A549 (cell line): ENCODE results near the gene TUBA4A. TPM values are rescaled to one million over a fixed set of nuclear protein-coding genes. Genes with fewer than 3 reads are reported as not detected.

Experiments used
- ATAC-seq, 2 experiments: fragments of 200-7000 bp in 1 of 2; fragments of >200 bp in 1 of 2; cut with Nextera tagmentation in 1 of 2; cut with Tn5 transposase in 1 of 2; 3 replicates each; pipeline versions ENCODE4 v1.8.0 to v1.9.1; 2018 to 2020; ENCODE audit warnings: mild to moderate bottlenecking in 1 of 2, moderate library complexity in 1 of 2
- CTCF ChIA-PET: fragments of 300-600 bp; sonication (Branson Sonifier 250); formaldehyde crosslinking; extraction: SDS; loops from one replicate; lab custom pipeline; 2021; ENCODE audit warnings: antibody characterized with exemption, inconsistent platforms; lab: Yijun Ruan, JAX
- POLR2A ChIA-PET: fragments of 350-600 bp; formaldehyde crosslinking; extraction: SDS; loops from one replicate; lab custom pipeline; 2021; ENCODE audit warnings: antibody characterized with exemption, inconsistent platforms; lab: Yijun Ruan, JAX
- DNase-seq, 2 experiments: peaks; one replicate each; pipeline versions ENCODE4 v3.0.0 to v3.0.0-alpha.2; 2011 to 2016; ENCODE audit warnings: low read depth in 1 of 2, low spot score in 1 of 2
- FAIRE-seq: peaks from 2 replicates; lab custom pipeline; 2011; peaks lifted over from hg19 to GRCh38; lab: Jason Lieb, UNC
- H3K27ac ChIP-seq, 2 experiments: fragments of >200 bp; sonication (Bioruptor Twin); formaldehyde crosslinking; 3 replicates each; pipeline ENCODE4 v1.5.1; 2016 to 2017
- H3K4me1 ChIP-seq: fragments of >200 bp; sonication (Bioruptor Twin); formaldehyde crosslinking; 3 replicates; pipeline ENCODE4 v1.6.1; 2016
- H3K4me2 ChIP-seq: fragments of >200 bp; sonication (Bioruptor Twin); formaldehyde crosslinking; 3 replicates; pipeline ENCODE4 v1.6.1; 2016
- H3K4me3 ChIP-seq: fragments of >200 bp; sonication (Bioruptor Twin); formaldehyde crosslinking; 3 replicates; pipeline ENCODE4 v1.5.1; 2016
- H3K9me3 ChIP-seq: fragments of >200 bp; sonication (Bioruptor Twin); formaldehyde crosslinking; 3 replicates; pipeline ENCODE4 v1.6.1; 2016
- CBX2 ChIP-seq: fragments of 200-600 bp; sonication (generic); IDR thresholded peaks from 2 replicates; pipeline ENCODE4 v1.6.1; 2016; ENCODE audit warnings: low read depth, mild to moderate bottlenecking, borderline replicate concordance
- CTCF ChIP-seq: fragments of >200 bp; sonication (Bioruptor Twin); formaldehyde crosslinking; IDR thresholded peaks from 3 replicates; pipeline ENCODE4 v1.5.1; 2016
- EHF ChIP-seq: fragments of 250-450 bp; sonication (Bioruptor Pico); IDR thresholded peaks from 2 replicates; pipeline ENCODE4 v1.5.0; 2020; ENCODE audit warnings: mild to moderate bottlenecking
- EHMT2 ChIP-seq: fragments of 200-600 bp; sonication (generic); IDR thresholded peaks from 2 replicates; pipeline ENCODE4 v1.6.1; 2016; ENCODE audit warnings: antibody characterized with exemption, low read depth, mild to moderate bottlenecking, moderate library complexity
- ESRRA ChIP-seq: fragments of 150-350 bp; IDR thresholded peaks from 2 replicates; pipeline ENCODE4 v1.6.1; 2014; ENCODE audit warnings: mild to moderate bottlenecking, low read length, borderline replicate concordance
- GATA3 ChIP-seq: IDR thresholded peaks from 2 replicates; pipeline ENCODE4 v1.6.1; 2012; ENCODE audit warnings: borderline replicate concordance
- HES2 ChIP-seq: fragments of >200 bp; sonication (Bioruptor Twin); formaldehyde crosslinking; IDR thresholded peaks from 2 replicates; pipeline ENCODE4 v1.6.1; 2016
- HEYL ChIP-seq: fragments of 250-450 bp; sonication (Bioruptor Pico); IDR thresholded peaks from 2 replicates; pipeline ENCODE4 v1.8.0; 2021; ENCODE audit warnings: mild to moderate bottlenecking, moderate library complexity
- HMGXB4 ChIP-seq: fragments of 250-450 bp; sonication (Bioruptor Pico); IDR thresholded peaks from 2 replicates; pipeline ENCODE4 v1.5.0; 2021; ENCODE audit warnings: mild to moderate bottlenecking, moderate library complexity, borderline replicate concordance
- HOXA7 ChIP-seq: fragments of 250-450 bp; sonication (Bioruptor Pico); IDR thresholded peaks from 2 replicates; pipeline ENCODE4 v1.5.0; 2020; ENCODE audit warnings: mild to moderate bottlenecking, moderate library complexity
- HOXB13 ChIP-seq: fragments of 250-450 bp; sonication (Bioruptor Pico); IDR thresholded peaks from 2 replicates; pipeline ENCODE4 v1.5.0; 2020; ENCODE audit warnings: low read depth, mild to moderate bottlenecking, moderate library complexity
- HOXB5 ChIP-seq: fragments of 250-450 bp; sonication (Bioruptor Pico); IDR thresholded peaks from 2 replicates; pipeline ENCODE4 v1.5.0; 2020; ENCODE audit warnings: mild to moderate bottlenecking, moderate library complexity
- JUN ChIP-seq, 2 experiments: fragments of >200 bp; sonication (Bioruptor Twin); formaldehyde crosslinking; IDR thresholded peaks; 2 replicates in 1 of 2; 3 replicates in 1 of 2; pipeline ENCODE4 v1.6.1; 2016 to 2017
- JUNB ChIP-seq: fragments of >200 bp; sonication (Bioruptor Twin); formaldehyde crosslinking; IDR thresholded peaks from 2 replicates; pipeline ENCODE4 v1.6.1; 2016
- KDM5A ChIP-seq: fragments of 200-600 bp; sonication (generic); IDR thresholded peaks from 2 replicates; pipeline ENCODE4 v1.6.1; 2016; ENCODE audit warnings: antibody characterized with exemption, mild to moderate bottlenecking
- MAZ ChIP-seq: fragments of 150-350 bp; IDR thresholded peaks from 2 replicates; pipeline ENCODE4 v1.6.1; 2014; ENCODE audit warnings: antibody characterized with exemption, low read depth, low read length, borderline replicate concordance
- NFE2L2 ChIP-seq: fragments of 150-350 bp; conservative IDR thresholded peaks from 2 replicates; pipeline ENCODE4 v1.6.1; 2014; ENCODE audit warnings: low read length
- NPAS2 ChIP-seq: fragments of 250-450 bp; sonication (Bioruptor Pico); IDR thresholded peaks from 2 replicates; pipeline ENCODE4 v1.8.0; 2022; ENCODE audit warnings: mild to moderate bottlenecking, moderate library complexity, borderline replicate concordance
- NR3C1 ChIP-seq: fragments of >200 bp; sonication (Bioruptor Twin); formaldehyde crosslinking; IDR thresholded peaks from 3 replicates; pipeline ENCODE4 v1.6.1; 2017
- PBX3 ChIP-seq: IDR thresholded peaks from 2 replicates; pipeline ENCODE4 v1.6.1; 2012
- PHF8 ChIP-seq: fragments of 200-600 bp; sonication (generic); IDR thresholded peaks from 2 replicates; pipeline ENCODE4 v1.6.1; 2016; ENCODE audit warnings: low read depth, mild to moderate bottlenecking, antibody characterized with exemption, moderate library complexity, borderline replicate concordance
- POLR2A ChIP-seq: IDR thresholded peaks from 2 replicates; pipeline ENCODE4 v1.6.1; 2012; ENCODE audit warnings: mild to moderate bottlenecking, low read length
- RCOR1 ChIP-seq: fragments of 150-350 bp; IDR thresholded peaks from 2 replicates; pipeline ENCODE4 v1.6.1; 2014; ENCODE audit warnings: antibody characterized with exemption, low read length, low read depth
- RFX5 ChIP-seq: fragments of 450-650 bp; IDR thresholded peaks from 2 replicates; pipeline ENCODE4 v1.7.1; 2014; ENCODE audit warnings: antibody characterized with exemption, mild to moderate bottlenecking, moderate library complexity
- SMC3 ChIP-seq: fragments of >200 bp; sonication (Bioruptor Twin); formaldehyde crosslinking; IDR thresholded peaks from 3 replicates; pipeline ENCODE4 v1.6.1; 2018; ENCODE audit warnings: inconsistent platforms
- SREBF2 ChIP-seq: fragments of 450-650 bp; IDR thresholded peaks from 2 replicates; pipeline ENCODE4 v1.6.1; 2014; ENCODE audit warnings: mild to moderate bottlenecking, moderate library complexity
- TFCP2L1 ChIP-seq: fragments of 250-450 bp; sonication (Bioruptor Pico); IDR thresholded peaks from 2 replicates; pipeline ENCODE4 v1.5.0; 2021; ENCODE audit warnings: mild to moderate bottlenecking
- USF2 ChIP-seq: fragments of 450-650 bp; IDR thresholded peaks from 2 replicates; pipeline ENCODE4 v1.6.1; 2014; ENCODE audit warnings: antibody characterized with exemption
- ZC3H11A ChIP-seq: fragments of 450-650 bp; IDR thresholded peaks from 2 replicates; pipeline ENCODE4 v1.6.1; 2014; ENCODE audit warnings: antibody characterized with exemption, mild to moderate bottlenecking
- ZSCAN20 ChIP-seq: fragments of 250-450 bp; sonication (Bioruptor Pico); IDR thresholded peaks from 2 replicates; pipeline ENCODE4 v1.8.0; 2022; ENCODE audit warnings: mild to moderate bottlenecking, moderate library complexity
- WGBS: methylation state at CpG from one replicate; pipeline ENCODE4 v1.1.6; 2017; ENCODE audit errors: missing lambda C conversion rate; 5-methylcytosine and 5-hydroxymethylcytosine counted together
- polyA plus RNA-seq, 4 experiments: library from polyadenylated mRNA; depleted of rRNA in 3 of 4; stranded (reverse); fragments of >200 nt; fragmentation: RNase III in 1 of 4; extraction: RNeasy Plus Mini Kit Qiagen cat#74134 plus additional on column Dnase treatment in 1 of 4; gene quantifications; 2 replicates in 3 of 4; 3 replicates in 1 of 4; pipeline ENCODE4 v1.2.3, GENCODE V29; 2011 to 2017

TUBA4A gene
- polyA plus RNA-seq, 2 of the 4 experiments (the other 2 are of a cell fraction) = 222 to 450 TPM

- FAIRE-seq = no peak
- TF ChIP-seq PHF8 (no peak), SMC3 (no peak), HOXB13 (no peak), CTCF (no peak), ZC3H11A (no peak), ZSCAN20 (CRISPR knock-in tag) (no peak), MAZ (no peak), JUNB (no peak), NFE2L2 (no peak), HOXB5 (CRISPR knock-in tag) (no peak), HMGXB4 (CRISPR knock-in tag) (no peak), NR3C1 (no peak), NPAS2 (CRISPR knock-in tag) (no peak), HOXA7 (CRISPR knock-in tag) (no peak), USF2 (no peak), KDM5A (no peak), EHF (no peak), HES2 (no peak)
- TF ChIP-seq, all 56 proteins: peak for 0
- WGBS = 40% methylated on average over 3 of the region's 5 CpGs
- Histone ChIP-seq H3K4me3 (no peak overlapping the region), H3K27ac (no peak overlapping the region), H3K4me1 (peaks cover 5% of the 10 kb centered on the region; the same call in 1 of the 3 replicates), H3K9me3 (no peaks in the 10 kb centered on the region), H3K4me2 (no peak overlapping the region)
- CTCF ChIA-PET = interaction anchor here (0.5 to 16.3 kb wide), 22 partner anchors 8 to 270 kb away, joined by 3 to 540 read pairs (median 10); partner anchors contain the start of genes ABCB6, ANKZF1, ATG9A and CNPPD1
- POLR2A ChIA-PET = interaction anchor here (0.8 kb wide), 1 partner anchor 47 kb away, joined by 6 read pairs; the partner anchor contains the start of gene TUBA4B
- DNase-seq (no peak), ATAC-seq (no peak)
Measured at GRCh38 chr2:219300022-219300421, 46.3 kb upstream of the TUBA4A start.

GRCh38 chr2:219299372-219299760 lies 45.6 kb upstream of the TUBA4A start:
- 74% methylated on average over 6 of the region's 6 CpGs for WGBS
- Histone ChIP-seq H3K27ac (no peak overlapping the region), H3K4me2 (no peak overlapping the region), H3K9me3 (no peaks in the 10 kb centered on the region), H3K4me3 (no peak overlapping the region), H3K4me1 (peaks cover 6% of the 10 kb centered on the region; the same call in 2 of the 3 replicates)
- POLR2A ChIA-PET = interaction anchor here (0.6 to 0.8 kb wide), 2 partner anchors 47 to 374 kb away, joined by 4 to 6 read pairs; partner anchors contain the start of gene TUBA4B
- DNase-seq (no peak), FAIRE-seq (no peak), ATAC-seq (no peak)
- CTCF ChIA-PET = interaction anchor here (0.6 to 16.3 kb wide), 38 partner anchors 8 to 270 kb away, joined by 3 to 540 read pairs (median 6); partner anchors contain the start of genes ABCB6, ANKZF1, ATG9A and CNPPD1
- no peak for TF ChIP-seq RCOR1
- TF ChIP-seq ZSCAN20 (CRISPR knock-in tag) = no peak
- TF ChIP-seq PBX3 = no peak
- no peak for TF ChIP-seq CBX2
- no peak for TF ChIP-seq JUN (IDR thresholded peaks at IDR 0.05)
- no peak for TF ChIP-seq RFX5
- no peak for TF ChIP-seq HES2
- TF ChIP-seq TFCP2L1 = no peak
- no peak for TF ChIP-seq SREBF2
- TF ChIP-seq HEYL (CRISPR knock-in tag) = no peak
- TF ChIP-seq ESRRA = no peak
- no peak for TF ChIP-seq JUNB
- no peak for TF ChIP-seq PHF8
- TF ChIP-seq GATA3 = no peak
- TF ChIP-seq EHMT2 = no peak
- TF ChIP-seq POLR2A = no peak
- no peak for TF ChIP-seq HOXB5 (CRISPR knock-in tag)
